T-helper 1 cell treated with Interleukin-12 subunit alpha and Interleukin-12 subunit beta and Interleukin-4 antibody, amounts not matched to agents 30 ng/mL and 1 ng/mL, for 36 hours (primary cell): ENCODE results near the gene PRDX5. TPM values are rescaled to one million over a fixed set of nuclear protein-coding genes. Genes with fewer than 3 reads are reported as not detected.

ENCODE experiments used
- intact Hi-C: fragments of 100-400 bp; cut with micrococcal nuclease; formaldehyde crosslinking; loops from one replicate; pipeline ENCODE4 v1.15.1; 2024
- total RNA-seq: library from RNA; stranded (reverse); gene quantifications from 2 replicates; pipeline ENCODE4 v1.2.3, GENCODE V29; 2022

PRDX5 gene
- total RNA-seq, 1 donor from 2014 or later, result 101 TPM

DNA sequence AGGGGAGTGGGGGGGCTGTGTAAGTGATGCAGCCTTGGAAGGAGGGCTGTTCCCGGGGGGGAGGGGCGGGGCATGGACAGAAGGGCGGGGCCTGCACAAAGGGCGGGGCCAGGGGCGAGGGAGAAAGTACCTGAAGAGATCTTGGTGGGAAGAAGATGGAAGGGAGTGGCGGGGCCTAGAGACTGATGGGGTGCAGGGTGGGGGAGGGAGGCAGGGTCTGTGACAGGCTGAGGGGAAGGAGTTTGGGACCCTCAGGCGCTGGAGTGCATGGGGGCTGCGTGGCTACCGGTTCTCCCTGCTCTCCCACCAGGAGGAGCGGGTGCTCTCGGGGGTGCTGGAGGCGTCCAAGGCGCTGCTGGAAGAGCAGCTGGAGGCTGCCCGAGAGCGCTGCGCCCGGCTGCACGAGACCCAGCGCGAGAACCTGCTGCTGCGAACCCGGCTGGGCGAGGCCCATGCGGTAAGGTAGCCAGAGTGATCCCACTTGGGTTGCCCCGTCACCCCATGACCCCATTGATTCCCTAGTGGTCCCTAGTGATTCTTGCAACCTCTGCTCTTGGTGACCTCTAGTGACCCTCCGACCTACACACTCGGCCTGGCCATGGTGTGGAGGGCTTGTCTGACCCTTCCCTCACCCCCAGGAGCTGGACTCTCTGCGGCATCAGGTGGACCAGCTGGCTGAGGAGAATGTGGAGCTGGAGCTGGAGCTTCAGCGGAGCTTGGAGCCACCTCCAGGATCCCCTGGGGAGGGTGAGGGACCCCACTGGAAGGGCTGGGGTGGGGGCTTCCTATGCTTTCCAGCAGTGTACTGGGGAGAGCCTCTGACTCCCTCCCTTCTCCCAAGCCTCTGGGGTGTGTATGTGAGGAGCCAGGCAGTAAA, 25.2 kb downstream of the PRDX5 start:
- intact Hi-C loops, result loop anchor here (1.0 to 2.0 kb wide), 2 partner anchors 16 to 96 kb away; partner anchors contain the start of genes PPP1R14B and RPS6KA4

DNA sequence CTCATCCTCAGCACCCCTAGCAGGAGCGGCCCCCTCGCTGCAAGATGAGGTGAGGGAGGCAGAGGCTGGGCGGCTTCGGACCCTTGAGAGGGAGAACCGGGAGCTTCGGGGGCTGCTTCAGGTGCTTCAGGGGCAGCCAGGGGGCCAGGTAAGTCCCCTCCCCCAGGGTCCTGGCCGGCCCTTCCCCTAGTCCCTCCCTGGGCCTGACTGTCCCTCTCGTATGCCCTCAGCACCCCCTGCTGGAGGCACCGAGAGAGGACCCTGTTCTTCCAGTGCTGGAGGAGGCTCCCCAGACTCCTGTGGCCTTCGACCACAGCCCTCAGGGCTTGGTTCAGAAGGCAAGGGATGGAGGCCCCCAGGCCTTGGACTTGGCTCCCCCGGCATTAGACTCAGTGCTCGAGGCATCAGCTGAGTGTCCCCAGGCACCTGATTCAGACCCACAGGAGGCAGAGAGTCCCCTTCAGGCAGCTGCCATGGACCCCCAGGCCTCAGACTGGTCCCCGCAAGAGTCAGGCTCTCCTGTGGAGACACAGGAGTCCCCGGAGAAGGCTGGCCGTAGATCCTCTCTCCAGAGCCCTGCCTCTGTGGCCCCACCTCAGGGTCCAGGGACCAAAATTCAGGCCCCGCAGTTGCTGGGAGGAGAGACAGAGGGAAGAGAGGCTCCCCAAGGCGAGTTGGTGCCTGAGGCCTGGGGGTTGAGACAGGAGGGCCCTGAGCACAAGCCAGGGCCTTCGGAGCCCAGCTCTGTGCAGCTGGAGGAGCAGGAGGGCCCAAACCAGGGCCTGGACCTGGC, 26.0 kb downstream of the PRDX5 start:
- intact Hi-C loops, result loop anchor here (2.0 kb wide), 1 partner anchor 97 kb away; the partner anchor contains the start of gene PPP1R14B

DNA sequence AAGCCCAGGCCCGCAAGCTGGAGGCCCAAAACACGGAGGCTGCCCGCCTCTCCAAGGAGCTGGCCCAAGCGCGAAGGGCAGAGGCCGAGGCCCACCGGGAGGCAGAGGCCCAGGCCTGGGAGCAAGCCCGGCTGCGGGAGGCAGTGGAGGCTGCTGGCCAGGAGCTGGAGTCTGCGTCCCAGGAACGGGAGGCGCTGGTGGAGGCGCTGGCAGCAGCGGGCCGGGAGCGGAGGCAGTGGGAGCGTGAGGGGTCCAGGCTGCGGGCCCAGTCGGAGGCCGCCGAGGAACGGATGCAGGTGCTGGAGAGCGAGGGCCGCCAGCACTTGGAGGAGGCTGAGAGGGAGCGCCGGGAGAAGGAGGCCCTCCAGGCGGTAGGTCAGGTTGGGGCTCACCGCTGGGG, 26.9 kb downstream of the PRDX5 start:
- intact Hi-C loops, result no loop called here

DNA sequence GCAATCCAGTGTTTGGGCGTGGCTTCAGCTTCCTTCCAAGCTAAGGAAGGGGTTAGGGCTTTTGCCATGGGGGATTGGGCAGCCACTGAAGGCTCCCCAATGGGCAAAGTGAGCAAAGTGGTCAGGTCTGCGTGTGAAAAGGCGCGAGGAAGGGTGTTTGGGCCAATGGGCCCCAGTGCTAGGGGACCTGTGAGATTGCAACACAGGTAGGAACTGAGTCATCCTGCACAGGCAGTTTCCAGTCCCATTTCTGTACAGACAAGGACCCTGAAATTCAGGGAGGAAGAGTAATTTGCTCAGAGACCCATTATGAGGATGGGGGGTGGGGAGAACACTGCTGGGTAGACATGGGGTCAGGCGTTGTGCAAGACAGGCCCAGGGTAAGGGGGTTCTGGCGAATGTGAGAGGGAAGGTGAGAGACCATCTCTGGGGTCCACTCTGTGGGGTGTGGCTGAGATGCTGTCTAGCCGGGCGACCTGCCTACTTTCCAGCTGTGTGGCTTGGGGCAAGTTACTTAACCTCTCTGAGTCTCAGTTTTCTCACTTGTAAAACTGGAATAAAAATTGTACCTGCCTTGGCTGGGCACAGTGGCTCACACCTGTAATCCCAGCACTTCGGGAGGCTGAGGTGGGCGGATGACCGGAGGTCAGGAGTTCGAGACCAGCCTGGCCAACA, 29.4 kb downstream of the PRDX5 start:
- intact Hi-C loops, result no loop called here

DNA sequence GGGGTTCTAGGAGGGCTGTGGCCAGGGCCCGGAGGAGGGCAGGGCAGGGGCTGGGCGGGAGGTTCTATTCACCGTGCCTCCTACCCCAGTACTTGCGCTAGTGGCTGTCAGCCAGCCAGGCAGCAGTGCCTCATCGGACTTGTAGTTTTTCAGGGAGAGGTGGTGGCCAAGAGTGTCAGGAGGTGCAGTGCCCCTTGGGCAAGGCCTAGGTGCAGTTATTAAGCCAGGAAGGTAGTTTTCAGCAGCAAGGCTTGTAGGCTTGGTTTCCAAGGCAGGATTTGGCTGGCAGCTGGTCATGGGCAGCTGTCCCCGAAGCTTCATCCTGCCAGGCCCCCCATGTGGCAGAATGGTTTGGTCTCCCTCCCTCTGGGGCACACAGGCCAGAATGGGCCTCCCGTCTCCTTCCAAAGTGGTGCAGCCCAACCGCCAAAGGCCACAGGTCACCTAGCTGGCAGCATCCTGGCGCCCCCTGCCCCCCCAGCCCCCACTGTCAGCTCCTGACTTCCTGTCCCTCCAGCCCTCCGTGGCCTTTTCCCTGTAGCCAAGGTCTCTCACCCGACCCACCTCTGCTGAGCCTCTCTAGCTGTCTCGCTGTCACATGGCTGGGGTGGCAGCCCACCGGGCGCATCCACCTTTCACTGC, 30.6 kb downstream of the PRDX5 start:
- intact Hi-C loops, result no loop called here

DNA sequence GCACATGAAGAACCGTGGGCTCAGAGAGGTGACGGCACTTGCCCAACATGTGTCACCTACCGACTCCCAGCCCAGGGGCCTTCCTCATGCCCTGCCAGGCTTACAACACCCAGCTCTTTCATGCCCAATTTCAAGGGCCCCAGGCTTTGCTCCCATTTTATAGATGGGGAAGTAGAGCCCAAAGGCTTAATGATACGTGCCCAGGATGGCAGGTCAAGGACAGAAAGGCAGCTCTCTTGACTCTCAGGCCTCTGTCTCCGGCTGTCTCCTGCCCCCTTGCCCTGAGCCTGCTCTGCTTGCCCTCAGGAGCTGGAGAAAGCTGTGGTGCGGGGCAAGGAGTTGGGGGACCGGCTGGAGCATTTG, 31.1 kb downstream of the PRDX5 start:
- intact Hi-C loops, result no loop called here

DNA sequence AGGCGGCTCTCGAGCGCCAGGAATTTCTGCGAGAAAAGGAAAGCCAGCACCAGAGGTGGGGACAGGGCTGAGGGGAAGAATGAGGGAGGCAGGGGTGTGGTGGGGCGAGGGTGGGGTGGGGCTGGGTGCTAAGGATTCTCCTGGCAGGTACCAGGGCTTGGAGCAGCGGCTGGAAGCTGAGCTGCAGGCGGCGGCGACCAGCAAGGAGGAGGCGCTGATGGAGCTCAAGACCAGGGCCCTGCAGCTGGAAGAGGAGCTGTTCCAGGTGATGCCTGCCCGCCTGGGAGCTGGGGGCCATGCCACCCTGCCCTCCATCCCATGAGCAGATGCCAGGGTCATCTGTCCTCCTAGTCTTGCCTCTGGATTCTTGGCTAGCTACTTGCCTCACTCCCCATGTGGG, 31.5 kb downstream of the PRDX5 start:
- intact Hi-C loops, result no loop called here

DNA sequence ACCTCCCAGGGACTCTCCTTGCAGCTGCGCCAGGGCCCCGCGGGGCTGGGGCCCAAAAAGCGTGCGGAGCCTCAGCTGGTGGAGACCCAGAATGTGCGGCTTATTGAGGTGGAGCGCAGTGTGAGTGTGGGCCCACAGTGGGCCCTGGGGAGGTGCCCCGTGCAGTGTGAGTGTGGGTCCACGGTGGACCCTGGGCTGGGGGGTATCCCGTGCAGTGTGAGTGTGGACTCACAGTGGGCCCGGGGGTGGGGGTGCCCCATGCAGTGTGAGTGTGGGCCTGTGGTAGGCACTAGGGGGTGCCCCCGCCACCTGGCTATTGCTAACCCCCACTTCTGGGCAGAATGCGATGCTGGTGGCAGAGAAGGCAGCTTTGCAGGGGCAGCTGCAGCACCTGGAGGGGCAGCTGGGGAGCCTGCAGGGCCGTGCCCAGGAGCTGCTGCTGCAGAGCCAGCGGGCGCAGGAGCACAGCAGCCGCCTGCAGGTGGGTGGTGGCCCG, 33.3 kb downstream of the PRDX5 start:
- intact Hi-C loops, result no loop called here

DNA sequence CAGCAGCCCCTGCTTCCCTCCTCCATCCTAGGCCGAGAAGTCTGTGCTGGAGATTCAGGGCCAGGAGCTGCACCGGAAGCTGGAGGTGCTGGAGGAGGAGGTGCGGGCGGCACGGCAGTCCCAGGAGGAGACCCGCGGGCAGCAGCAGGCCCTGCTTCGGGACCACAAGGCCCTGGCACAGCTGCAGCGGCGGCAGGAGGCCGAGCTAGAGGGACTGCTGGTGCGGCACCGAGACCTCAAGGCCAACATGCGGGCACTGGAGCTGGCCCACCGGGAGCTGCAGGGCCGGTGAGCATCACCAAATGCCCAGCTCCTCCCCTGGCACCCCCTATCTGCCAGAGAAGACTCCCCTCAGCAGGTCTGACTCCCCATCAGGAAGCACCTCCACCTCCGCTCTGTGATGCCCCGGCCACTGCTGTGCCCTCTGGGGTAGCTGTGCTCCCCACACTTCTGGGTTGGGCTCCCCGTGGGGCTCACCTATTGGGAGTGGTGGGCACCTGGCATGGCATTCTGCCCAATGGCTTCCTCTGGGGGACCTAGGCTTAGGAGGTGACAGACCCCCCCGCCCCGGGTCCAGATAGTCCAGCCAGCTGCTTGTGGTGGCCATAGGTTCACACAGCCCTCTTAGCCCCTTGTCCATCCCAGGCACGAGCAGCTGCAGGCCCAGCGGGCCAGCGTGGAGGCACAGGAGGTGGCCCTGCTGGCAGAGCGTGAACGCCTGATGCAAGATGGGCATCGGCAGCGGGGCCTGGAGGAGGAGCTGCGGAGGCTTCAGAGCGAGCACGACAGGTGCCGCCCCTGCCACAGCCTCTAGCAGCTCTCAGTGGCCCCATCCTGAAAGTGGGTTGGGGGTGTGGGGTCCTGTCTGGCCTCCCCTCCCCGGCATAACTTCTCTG, 34.4 kb downstream of the PRDX5 start:
- intact Hi-C loops, result no loop called here

DNA sequence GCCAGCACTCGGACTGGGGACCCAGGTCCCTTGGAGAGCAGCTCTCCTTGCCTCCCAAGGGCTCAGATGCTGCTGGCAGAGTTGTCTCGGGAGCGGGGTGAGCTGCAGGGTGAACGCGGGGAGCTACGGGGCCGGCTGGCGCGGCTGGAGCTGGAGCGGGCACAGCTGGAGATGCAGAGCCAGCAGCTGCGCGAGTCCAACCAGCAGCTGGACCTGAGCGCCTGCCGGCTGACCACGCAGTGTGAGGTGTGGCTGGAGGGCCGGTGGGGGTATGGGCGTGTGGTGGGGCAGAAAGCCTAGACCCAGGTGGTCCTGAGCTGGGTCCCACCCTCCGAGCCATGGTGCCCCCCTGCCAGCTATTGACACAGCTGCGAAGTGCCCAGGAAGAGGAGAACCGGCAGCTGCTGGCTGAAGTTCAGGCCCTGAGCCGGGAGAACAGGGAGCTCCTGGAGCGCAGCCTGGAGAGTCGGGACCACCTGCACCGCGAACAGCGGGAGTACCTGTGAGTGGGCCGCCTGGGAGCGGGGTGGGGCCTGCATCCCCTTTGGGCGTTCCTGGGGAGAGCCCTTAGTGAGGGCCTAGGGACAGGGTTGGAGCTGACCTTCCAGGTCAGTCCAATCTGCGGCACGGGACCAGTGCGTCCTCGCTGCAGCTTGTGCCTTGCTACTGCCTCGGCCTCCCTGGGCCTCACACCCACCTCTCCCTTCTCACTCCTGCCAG, 35.2 kb downstream of the PRDX5 start:
- intact Hi-C loops, result no loop called here

DNA sequence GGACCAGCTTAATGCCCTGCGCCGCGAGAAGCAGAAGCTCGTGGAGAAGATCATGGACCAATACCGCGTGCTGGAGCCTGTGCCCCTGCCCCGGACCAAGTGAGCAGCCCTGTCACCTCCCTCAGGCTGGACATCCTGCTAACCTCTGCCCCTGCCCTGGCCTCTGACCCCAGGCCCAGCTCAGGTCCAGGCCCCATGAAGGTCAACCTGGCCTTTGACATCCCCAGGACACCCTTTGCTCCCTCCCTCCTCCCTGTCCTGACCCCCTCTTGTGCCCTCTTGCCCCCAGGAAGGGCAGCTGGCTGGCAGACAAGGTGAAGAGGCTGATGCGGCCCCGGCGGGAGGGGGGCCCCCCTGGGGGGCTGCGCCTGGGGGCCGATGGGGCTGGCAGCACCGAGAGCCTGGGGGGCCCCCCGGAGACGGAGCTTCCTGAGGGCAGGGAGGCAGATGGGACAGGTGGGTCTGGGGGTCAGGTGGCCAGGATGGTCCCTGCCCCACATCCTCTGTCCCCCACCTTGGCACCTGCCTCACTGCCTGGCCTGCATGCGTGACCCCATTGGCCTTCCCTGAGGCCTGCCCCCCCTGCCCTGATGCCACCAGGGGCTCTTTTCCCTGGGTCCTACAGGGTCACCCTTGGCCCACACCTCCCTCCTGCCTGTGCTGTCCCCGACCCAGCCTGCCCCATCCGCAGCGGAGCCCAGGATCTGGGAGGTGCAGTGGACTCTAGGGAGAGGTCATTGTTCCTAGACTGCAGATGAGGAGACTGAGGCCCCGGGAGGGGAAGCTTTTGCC, 36.0 kb downstream of the PRDX5 start:
- intact Hi-C loops, result no loop called here

DNA sequence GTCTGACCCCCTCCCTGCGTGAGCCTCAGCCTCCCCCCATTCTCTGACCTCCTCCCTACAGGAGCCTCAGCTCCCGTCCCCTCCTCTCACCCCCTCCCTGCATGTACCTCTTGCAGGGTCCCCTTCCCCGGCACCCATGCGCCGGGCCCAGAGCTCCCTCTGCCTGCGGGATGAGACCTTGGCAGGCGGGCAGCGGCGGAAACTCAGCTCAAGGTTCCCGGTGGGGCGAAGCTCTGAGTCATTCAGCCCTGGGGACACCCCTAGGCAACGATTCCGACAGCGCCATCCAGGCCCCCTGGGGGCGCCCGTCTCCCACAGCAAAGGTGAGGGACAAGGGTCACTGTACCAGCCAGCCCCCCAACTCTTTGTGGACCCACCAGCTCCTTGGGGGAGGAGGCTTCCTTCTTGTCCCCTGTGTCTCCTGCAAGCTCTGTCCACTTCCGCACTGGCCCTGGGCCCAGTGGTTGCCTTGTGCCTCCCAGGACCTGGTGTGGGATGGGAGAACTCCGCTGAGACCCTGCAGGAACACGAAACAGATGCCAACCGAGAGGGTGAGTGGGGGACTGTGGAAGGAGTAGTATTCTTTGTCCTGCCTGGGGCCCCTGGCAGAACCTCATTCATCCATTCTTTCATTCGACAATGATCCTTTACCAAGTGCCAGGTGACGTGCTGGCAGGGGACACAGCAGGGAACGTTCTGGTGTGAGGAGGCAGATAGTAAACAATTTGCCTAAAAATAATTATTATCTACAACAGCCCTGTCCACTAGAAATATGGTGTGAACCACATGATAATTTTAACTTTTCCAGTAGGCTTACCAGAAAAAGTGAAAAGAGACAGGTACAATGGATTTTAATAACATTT, 37.4 kb downstream of the PRDX5 start:
- intact Hi-C loops, result loop anchor here (5.0 kb wide), 2 partner anchors 297 to 657 kb away; partner anchors contain the start of gene ARL2

DNA sequence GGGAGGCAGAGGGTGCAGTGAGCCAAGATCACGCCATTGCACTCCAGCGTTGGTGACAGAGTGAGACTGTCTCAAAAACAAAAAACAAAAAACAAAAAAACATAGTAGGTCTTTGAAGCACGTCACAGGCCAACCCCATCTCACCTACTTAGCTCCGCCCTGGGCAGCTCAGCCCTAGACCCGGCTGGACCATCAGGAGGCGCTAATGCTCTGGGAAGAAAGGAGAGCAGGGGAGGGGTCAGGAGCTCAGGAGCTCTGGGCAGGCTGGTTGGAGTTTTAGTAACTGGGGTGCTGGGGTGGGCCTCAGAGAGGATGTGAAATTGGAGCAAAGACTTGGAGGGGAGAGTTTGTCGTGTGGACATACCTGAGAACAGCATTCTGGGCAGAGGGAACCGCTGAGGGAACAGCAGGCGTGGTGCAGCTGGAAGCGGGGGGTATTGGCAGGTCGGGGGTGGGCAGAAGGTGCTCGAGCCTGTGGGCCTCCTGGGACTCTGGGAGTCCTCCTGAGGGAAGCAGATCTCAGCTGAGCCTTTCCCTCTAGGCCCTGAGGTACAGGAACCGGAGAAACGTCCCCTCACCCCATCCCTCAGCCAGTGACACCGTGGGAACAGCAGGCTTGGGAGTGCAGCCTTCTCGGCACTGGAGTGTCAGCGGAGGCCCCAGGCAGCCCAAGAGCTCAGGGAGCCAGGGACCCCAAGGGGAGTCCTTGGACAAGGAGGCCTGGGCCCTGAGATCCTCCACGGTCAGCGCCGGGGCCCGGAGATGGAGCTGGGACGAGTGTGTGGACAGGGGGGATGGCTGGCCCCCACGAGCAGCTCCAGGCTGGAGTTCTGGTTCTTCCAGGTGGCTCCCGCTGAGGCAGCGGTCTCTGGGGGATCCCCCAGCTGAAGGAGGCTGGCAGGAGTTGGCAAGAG, 38.8 kb downstream of the PRDX5 start:
- intact Hi-C loops, result loop anchor here (5.0 kb wide), 2 partner anchors 296 to 656 kb away; partner anchors contain the start of gene ARL2

DNA sequence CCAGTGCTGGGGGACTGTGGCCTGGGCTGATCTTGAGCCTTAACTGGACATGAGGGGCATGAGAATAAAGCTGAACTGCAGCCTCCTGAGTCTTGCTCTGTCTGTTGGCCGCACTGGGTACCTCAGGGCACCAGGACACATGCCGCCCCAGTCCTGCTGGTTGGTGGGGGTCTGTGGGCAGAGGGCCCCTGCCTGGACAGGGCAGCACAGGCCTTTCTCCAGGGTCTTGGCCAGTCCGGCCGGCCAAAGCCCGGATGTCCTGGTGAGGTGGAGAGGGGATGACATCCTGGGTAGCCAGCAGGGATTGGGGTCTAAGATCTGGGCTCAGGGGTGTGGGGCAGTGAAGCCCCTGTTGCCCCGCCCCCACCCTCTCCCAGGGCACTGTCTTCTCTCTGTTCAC, 39.5 kb downstream of the PRDX5 start:
- intact Hi-C loops, result loop anchor here (5.0 kb wide), 2 partner anchors 295 to 655 kb away; partner anchors contain the start of gene ARL2

DNA sequence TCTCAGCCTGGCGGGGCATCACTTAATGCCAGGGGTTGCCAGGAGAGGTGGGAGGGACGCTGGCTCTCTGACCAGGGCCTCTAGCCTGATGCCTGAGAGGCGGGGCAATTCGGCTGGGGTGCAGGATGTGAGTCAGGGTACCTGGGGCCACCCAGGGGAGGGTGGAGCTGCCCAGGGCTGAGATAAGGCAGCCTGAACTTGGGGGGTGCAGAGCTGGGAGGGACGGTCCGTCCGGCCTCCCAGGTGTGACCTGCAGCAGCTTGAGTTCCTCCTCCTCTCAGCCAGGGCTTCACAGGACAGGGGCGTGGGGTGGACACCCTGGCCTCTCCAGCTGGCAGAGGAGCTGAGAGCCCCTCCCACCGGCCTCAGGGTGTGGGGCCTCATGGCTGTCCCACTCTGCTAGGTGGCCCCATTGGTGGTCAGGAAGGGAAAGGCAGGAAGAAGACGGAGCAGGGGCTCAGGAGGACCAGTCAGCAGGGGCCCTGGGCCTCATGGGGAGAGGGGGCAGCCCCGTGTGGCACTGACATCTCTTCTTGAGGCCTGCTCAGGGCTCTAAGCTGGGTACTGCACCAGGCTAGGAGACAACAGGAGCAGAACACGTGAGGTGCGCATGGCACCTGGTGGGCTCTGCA, 40.1 kb downstream of the PRDX5 start:
- intact Hi-C loops, result loop anchor here (5.0 kb wide), 2 partner anchors 294 to 654 kb away; partner anchors contain the start of gene ARL2

DNA sequence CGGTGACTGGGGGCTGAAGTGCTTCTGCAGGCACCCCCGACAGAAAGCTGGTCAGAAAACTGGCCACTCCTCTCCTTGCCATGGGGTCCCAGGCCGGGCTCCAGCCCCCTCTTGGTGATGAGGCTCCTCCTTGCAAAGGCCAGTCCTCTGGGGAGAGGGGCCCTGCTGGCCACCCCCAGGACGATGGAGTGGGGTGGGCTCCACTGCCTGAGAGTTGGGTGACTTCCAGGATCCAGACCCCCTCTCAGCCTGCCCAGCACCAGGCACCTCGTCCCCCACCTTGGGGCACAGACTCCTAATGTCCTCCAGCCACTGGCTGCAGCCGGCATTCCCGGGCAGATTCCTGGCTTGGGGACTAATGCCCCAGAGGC, 40.6 kb downstream of the PRDX5 start:
- intact Hi-C loops, result loop anchor here (5.0 kb wide), 2 partner anchors 294 to 654 kb away; partner anchors contain the start of gene ARL2
